Panc1 (cell line): ENCODE data around the gene ADIPOR2.

ENCODE experiments used
- CTCF ChIP-seq: fragments of 450-650 bp; IDR thresholded peaks from 2 replicates; pipeline ENCODE4 v1.5.1; 2017; ENCODE audit warnings: mild to moderate bottlenecking
- POLR2AphosphoS5 ChIP-seq: IDR thresholded peaks from 2 replicates; pipeline ENCODE4 v1.6.1; 2012; ENCODE audit warnings: mild to moderate bottlenecking, low read depth, low read length, moderate library complexity
- REST ChIP-seq, 2 experiments: IDR thresholded peaks; 2 replicates each; pipeline ENCODE4 v1.6.1; 2011 to 2012; ENCODE audit warnings: low read depth in 2 of 2, control low read depth in 1 of 2, low read length in 1 of 2, mild to moderate bottlenecking in 1 of 2, moderate library complexity in 1 of 2; ENCODE audit not compliant: insufficient read depth in 1 of 2
- SIN3A ChIP-seq: IDR thresholded peaks from 2 replicates; pipeline ENCODE4 v1.6.1; 2012; ENCODE audit warnings: low read depth, mild to moderate bottlenecking, low read length, moderate library complexity, borderline replicate concordance; ENCODE audit not compliant: insufficient read depth
- TCF7L2 ChIP-seq: IDR thresholded peaks from 2 replicates; pipeline ENCODE4 v1.6.1; 2011; ENCODE audit warnings: mild to moderate bottlenecking, low read depth, low read length, inconsistent platforms

- TF ChIP-seq CTCF (no peak), REST (IDR thresholded peaks at IDR 0.05; ENCODE audit: insufficient read depth in 1 of 2, low read depth in 2 of 2, low read length in 1 of 2) (no peak), POLR2AphosphoS5 (no peak), SIN3A (no peak), TCF7L2 (no peak)
These were observed 128.2 kb downstream of the ADIPOR2 start for GRCh38 chr12:1819050-1819449.
